ENCODE results near the gene CRYBB1.

DNA sequence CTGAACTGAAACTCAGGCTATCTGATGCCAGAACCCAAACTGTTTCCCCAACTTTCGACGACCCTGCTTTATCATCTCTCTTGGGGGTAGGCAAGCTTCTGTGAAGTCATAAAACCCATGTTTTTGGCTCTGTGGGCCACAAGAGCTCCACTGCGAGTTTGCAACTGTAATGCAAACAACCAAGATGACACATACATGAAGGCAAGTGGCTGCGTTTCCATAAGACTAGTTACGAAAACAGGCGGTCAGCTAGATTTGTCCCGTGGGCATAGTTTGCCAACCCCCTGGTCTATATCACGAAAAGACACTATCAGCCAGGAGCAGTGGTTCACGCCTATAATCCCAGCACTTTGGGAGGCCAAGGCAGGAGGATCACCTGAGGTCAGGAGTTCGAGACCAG, 65.4 kb downstream of the CRYBB1 start:
- TF ChIP-seq, protein P1, sequence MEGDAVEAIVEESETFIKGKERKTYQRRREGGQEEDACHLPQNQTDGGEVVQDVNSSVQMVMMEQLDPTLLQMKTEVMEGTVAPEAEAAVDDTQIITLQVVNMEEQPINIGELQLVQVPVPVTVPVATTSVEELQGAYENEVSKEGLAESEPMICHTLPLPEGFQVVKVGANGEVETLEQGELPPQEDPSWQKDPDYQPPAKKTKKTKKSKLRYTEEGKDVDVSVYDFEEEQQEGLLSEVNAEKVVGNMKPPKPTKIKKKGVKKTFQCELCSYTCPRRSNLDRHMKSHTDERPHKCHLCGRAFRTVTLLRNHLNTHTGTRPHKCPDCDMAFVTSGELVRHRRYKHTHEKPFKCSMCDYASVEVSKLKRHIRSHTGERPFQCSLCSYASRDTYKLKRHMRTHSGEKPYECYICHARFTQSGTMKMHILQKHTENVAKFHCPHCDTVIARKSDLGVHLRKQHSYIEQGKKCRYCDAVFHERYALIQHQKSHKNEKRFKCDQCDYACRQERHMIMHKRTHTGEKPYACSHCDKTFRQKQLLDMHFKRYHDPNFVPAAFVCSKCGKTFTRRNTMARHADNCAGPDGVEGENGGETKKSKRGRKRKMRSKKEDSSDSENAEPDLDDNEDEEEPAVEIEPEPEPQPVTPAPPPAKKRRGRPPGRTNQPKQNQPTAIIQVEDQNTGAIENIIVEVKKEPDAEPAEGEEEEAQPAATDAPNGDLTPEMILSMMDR (IDR thresholded peaks at IDR 0.05): no peak
- no peak for TF ChIP-seq POLR2A (IDR thresholded peaks at IDR 0.05)
